ENCODE measurements around the gene SEMA5A. TPM values are rescaled to one million over a fixed set of nuclear protein-coding genes. Genes with fewer than 3 reads are reported as not detected.

The SEMA5A gene
- total and polyA plus RNA-seq, 4 experiments from 2014 or later: 1.1 to 4.5 (median 2.4) TPM

DNA sequence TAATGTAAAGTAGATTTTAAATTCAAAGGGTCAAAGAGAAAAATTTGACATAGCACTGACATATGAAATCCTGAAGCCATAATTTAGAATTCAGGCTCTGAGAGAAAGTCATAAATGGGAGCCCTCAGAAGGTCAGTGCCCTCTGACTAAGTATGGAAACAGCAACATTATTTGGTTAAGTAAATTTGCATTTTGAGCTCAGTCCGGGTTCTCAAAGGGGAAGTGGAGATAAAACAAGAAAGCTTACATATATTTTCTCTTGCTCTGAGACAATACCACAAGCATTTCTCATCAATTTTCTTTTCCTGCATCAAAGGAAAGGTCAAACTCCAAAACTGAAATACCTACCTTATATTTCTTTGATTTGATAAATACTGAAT, 348.0 kb downstream of the SEMA5A start:
- H3K27ac Mint-ChIP-seq: no peak overlapping the region
- peaks cover 0 to 7% (median 2%) of the 10 kb centered on the region in 8 donors for H3K9me3 Mint-ChIP-seq
- CTCF ChIA-PET (ENCODE audit: partially characterized antibody): no interaction called here
- no peak overlapping the region for H3K27ac ChIP-seq (ENCODE audit: low read depth, low read length)
- no peaks in the 10 kb centered on the region for H3K36me3 Mint-ChIP-seq
- no peaks in the 10 kb centered on the region for H3K36me3 ChIP-seq (ENCODE audit: insufficient read depth, low read length)
- H3K27me3 ChIP-seq (ENCODE audit: insufficient read depth, low read length): no peaks in the 10 kb centered on the region
- H3K9me3 ChIP-seq (ENCODE audit: control insufficient read depth in 1 of 2, low read length in 2 of 2): no peaks in the 10 kb centered on the region
- intact Hi-C loops (cut with micrococcal nuclease): no loop called here
- DNase-seq: no peak
- no peaks in the 10 kb centered on the region for H3K27me3 Mint-ChIP-seq
- no peaks in the 10 kb centered on the region for H3K4me1 Mint-ChIP-seq
- H3K4me3 Mint-ChIP-seq: no peak overlapping the region
- POLR2A ChIA-PET (ENCODE audit: partially characterized antibody): no interaction called here
- no peak overlapping the region for H3K4me3 ChIP-seq (ENCODE audit: low read length in 2 of 2)
- no peaks in the 10 kb centered on the region for H3K4me1 ChIP-seq (ENCODE audit: insufficient read depth, low read length)

DNA sequence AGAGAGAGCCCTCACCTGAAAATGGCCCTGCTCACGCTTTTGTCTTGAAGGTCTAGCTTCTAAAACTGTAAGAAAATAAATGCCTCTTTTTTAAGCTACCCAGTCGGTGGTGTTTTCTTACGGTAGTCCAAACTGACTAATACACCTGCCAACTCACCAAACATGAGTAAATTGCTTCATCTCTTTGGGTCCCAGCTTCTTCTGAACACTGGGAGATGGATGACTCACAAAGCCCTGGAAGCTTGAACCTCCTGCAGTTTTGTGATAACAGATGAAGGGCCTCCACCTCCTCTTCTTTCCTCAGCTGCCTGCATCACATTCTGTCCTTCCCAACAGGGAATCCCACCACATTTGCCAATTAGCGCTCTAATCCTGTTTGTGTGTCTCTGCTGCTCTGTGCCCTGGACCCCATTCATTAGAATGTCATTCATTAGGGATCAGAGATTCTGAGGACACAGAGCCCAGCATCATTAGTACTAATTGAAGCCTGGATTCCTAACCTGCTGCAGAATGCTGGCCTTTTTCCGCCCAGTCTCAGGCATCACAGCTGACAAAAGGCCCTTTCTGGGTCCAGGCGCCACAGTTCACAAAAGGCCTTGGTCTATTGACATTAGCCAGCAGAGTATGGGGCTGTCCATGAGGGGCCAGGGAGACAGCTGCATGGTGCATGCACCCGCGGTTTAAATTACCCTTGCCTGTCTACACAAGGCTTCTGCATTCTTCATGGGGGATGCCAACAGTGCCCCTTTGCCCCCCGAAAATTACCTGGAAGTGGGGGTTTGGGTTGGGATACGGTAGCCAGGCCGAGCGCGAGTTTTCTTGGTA, 349.3 kb downstream of the SEMA5A start:
- POLR2A ChIA-PET (ENCODE audit: partially characterized antibody): no interaction called here
- H3K27ac Mint-ChIP-seq: no peak overlapping the region
- H3K9me3 ChIP-seq (ENCODE audit: control insufficient read depth in 1 of 2, low read length in 2 of 2): no peaks in the 10 kb centered on the region
- CTCF ChIA-PET (ENCODE audit: partially characterized antibody): no interaction called here
- DNase-seq: no peak
- intact Hi-C loops (cut with micrococcal nuclease): no loop called here
- H3K27me3 ChIP-seq (ENCODE audit: insufficient read depth, low read length): no peaks in the 10 kb centered on the region
- H3K4me3 ChIP-seq (ENCODE audit: low read length in 2 of 2): no peak overlapping the region
- no peak overlapping the region for H3K27ac ChIP-seq (ENCODE audit: low read depth, low read length)
- H3K36me3 ChIP-seq (ENCODE audit: insufficient read depth, low read length): no peaks in the 10 kb centered on the region
- no peaks in the 10 kb centered on the region for H3K4me1 ChIP-seq (ENCODE audit: insufficient read depth, low read length)
- no peak overlapping the region for H3K4me3 Mint-ChIP-seq
- no peaks in the 10 kb centered on the region for H3K27me3 Mint-ChIP-seq
- H3K9me3 Mint-ChIP-seq: peaks cover 0 to 7% (median 3%) of the 10 kb centered on the region in 8 donors
- no peaks in the 10 kb centered on the region for H3K36me3 Mint-ChIP-seq
- no peaks in the 10 kb centered on the region for H3K4me1 Mint-ChIP-seq

DNA sequence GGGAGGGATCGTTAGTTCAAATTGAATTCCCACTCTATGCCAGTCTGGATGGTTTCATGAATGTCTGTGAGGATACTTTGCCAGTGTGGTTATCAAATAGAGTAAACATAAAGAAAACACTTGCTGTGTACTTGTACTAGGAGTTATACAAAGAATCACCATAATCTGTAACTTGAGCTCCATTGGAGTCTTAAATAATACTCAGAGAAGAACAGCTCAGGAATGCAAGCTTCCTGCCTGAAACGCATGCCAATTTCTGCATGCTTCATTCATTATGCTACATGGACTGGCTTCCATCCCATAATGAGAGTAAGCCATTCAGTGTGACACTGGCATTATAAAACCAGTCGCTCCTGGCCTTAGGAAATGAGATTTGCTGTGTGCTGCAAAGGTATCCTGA, 351.4 kb downstream of the SEMA5A start:
- Mint-ChIP-seq H3K27ac (no peak overlapping the region), H3K9me3 (peaks cover 0 to 6% (median 4%) of the 10 kb centered on the region in 8 donors)

DNA sequence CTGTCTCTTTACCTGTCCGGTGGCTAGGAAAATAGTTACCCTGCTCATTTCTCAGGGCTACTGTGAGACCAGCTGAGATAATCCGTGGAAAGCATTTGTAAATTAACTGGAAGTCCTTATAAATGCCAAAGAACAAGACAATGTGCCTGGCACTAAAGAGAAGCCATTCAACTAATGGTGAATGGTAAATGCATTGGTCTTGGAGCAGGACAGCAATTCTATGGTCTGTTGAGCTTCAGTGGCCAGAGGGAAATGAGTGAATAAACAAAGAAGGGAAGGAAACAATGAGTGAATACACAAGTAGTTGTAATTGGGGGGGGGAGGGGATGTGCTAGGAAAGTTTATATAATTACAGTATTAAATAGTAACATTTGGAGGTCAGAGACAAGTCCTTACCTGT, 353.6 kb downstream of the SEMA5A start:
- no peaks in the 10 kb centered on the region for H3K36me3 Mint-ChIP-seq
- H3K9me3 Mint-ChIP-seq: peaks cover 0 to 8% (median 3%) of the 10 kb centered on the region in 8 donors
- H3K27me3 Mint-ChIP-seq: no peaks in the 10 kb centered on the region
- CTCF ChIA-PET (ENCODE audit: partially characterized antibody): no interaction called here
- H3K36me3 ChIP-seq (ENCODE audit: insufficient read depth, low read length): no peaks in the 10 kb centered on the region
- H3K4me1 Mint-ChIP-seq: no peaks in the 10 kb centered on the region
- no peaks in the 10 kb centered on the region for H3K4me1 ChIP-seq (ENCODE audit: insufficient read depth, low read length)
- H3K4me3 Mint-ChIP-seq: no peak overlapping the region
- H3K27ac Mint-ChIP-seq: no peak overlapping the region
- H3K27me3 ChIP-seq (ENCODE audit: insufficient read depth, low read length): no peaks in the 10 kb centered on the region
- POLR2A ChIA-PET (ENCODE audit: partially characterized antibody): no interaction called here
- H3K27ac ChIP-seq (ENCODE audit: low read depth, low read length): no peak overlapping the region
- H3K4me3 ChIP-seq (ENCODE audit: low read length in 2 of 2): no peak overlapping the region
- DNase-seq: no peak
- H3K9me3 ChIP-seq (ENCODE audit: control insufficient read depth in 1 of 2, low read length in 2 of 2): no peaks in the 10 kb centered on the region
- intact Hi-C loops (cut with micrococcal nuclease): no loop called here

More for the DNA sequence above, 351.4 kb downstream of the SEMA5A start:
- H3K4me3 Mint-ChIP-seq: no peak overlapping the region
- intact Hi-C loops (cut with micrococcal nuclease): no loop called here
- no peak overlapping the region for H3K27ac ChIP-seq (ENCODE audit: low read depth, low read length)
- ChIA-PET CTCF (ENCODE audit: partially characterized antibody) (no interaction called here), POLR2A (ENCODE audit: partially characterized antibody) (no interaction called here)
- no peaks in the 10 kb centered on the region for H3K4me1 Mint-ChIP-seq
- H3K4me1 ChIP-seq (ENCODE audit: insufficient read depth, low read length): no peaks in the 10 kb centered on the region
- no peaks in the 10 kb centered on the region for H3K27me3 Mint-ChIP-seq
- DNase-seq: no peak
- H3K36me3 ChIP-seq (ENCODE audit: insufficient read depth, low read length): no peaks in the 10 kb centered on the region
- H3K27me3 ChIP-seq (ENCODE audit: insufficient read depth, low read length): no peaks in the 10 kb centered on the region
- no peaks in the 10 kb centered on the region for H3K36me3 Mint-ChIP-seq
- no peak overlapping the region for H3K4me3 ChIP-seq (ENCODE audit: low read length in 2 of 2)
- no peaks in the 10 kb centered on the region for H3K9me3 ChIP-seq (ENCODE audit: control insufficient read depth in 1 of 2, low read length in 2 of 2)

DNA sequence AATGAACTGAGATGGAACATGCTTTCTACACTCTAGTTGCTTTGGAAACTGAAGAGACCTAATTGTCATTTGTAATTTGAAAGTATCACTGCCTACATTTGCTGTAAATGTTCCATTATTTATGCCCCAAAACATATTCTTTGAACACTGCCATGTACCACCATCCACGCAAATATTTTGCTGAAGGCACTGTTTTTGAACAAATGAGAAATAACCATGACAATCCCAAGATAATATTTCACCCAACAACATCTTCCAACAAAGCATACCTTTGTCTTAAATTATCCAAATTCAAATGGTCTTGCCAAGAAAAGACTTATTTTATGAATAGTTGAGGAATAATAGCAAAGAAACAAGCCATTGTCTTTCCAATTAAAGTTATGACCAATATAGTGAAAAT, 356.2 kb downstream of the SEMA5A start:
- CTCF ChIA-PET (ENCODE audit: partially characterized antibody): no interaction called here

DNA sequence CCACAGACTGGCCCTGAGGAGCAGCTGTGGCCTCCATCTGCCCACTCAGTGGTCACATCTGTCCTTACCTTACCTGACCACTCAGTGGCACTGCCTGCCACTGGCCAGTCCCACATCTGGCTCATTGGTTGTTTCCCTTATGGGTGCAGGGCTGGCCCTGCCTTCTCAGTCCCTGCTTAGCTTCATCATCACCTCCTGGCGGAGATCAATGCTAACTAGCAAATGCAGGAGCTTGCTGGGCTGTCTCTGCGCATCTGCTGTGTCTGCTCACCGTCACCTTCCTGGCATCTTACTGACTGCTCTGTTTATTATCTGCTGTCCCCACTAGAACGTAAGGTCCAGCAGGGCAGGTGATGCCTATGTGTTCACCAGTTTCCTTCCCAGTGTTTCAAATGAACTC, 356.9 kb downstream of the SEMA5A start:
- no peaks in the 10 kb centered on the region for H3K27me3 ChIP-seq (ENCODE audit: insufficient read depth, low read length)
- Mint-ChIP-seq H3K9me3 (peaks cover 0 to 8% (median 3%) of the 10 kb centered on the region in 8 donors), H3K4me3 (no peak overlapping the region), H3K4me1 (no peaks in the 10 kb centered on the region), H3K27ac (no peak overlapping the region), H3K27me3 (no peaks in the 10 kb centered on the region), H3K36me3 (no peaks in the 10 kb centered on the region)
- no peak overlapping the region for H3K4me3 ChIP-seq (ENCODE audit: low read length in 2 of 2)
- no peaks in the 10 kb centered on the region for H3K36me3 ChIP-seq (ENCODE audit: insufficient read depth, low read length)
- DNase-seq: no peak
- no peaks in the 10 kb centered on the region for H3K9me3 ChIP-seq (ENCODE audit: control insufficient read depth in 1 of 2, low read length in 2 of 2)
- ChIA-PET CTCF (ENCODE audit: partially characterized antibody) (no interaction called here), POLR2A (ENCODE audit: partially characterized antibody) (no interaction called here)
- no peaks in the 10 kb centered on the region for H3K4me1 ChIP-seq (ENCODE audit: insufficient read depth, low read length)
- intact Hi-C loops (cut with micrococcal nuclease): no loop called here
- no peak overlapping the region for H3K27ac ChIP-seq (ENCODE audit: low read depth, low read length)

More for the DNA sequence above, 356.2 kb downstream of the SEMA5A start:
- no peaks in the 10 kb centered on the region for H3K27me3 Mint-ChIP-seq
- no peak overlapping the region for H3K27ac Mint-ChIP-seq
- H3K27ac ChIP-seq (ENCODE audit: low read depth, low read length): no peak overlapping the region
- H3K9me3 Mint-ChIP-seq: peaks cover 0 to 8% (median 3%) of the 10 kb centered on the region in 8 donors
- H3K4me3 ChIP-seq (ENCODE audit: low read length in 2 of 2): no peak overlapping the region
- H3K36me3 ChIP-seq (ENCODE audit: insufficient read depth, low read length): no peaks in the 10 kb centered on the region
- H3K4me1 ChIP-seq (ENCODE audit: insufficient read depth, low read length): no peaks in the 10 kb centered on the region
- DNase-seq: no peak
- intact Hi-C loops (cut with micrococcal nuclease): no loop called here
- H3K36me3 Mint-ChIP-seq: no peaks in the 10 kb centered on the region
- no peaks in the 10 kb centered on the region for H3K27me3 ChIP-seq (ENCODE audit: insufficient read depth, low read length)
- no peaks in the 10 kb centered on the region for H3K9me3 ChIP-seq (ENCODE audit: control insufficient read depth in 1 of 2, low read length in 2 of 2)
- H3K4me1 Mint-ChIP-seq: no peaks in the 10 kb centered on the region
- POLR2A ChIA-PET (ENCODE audit: partially characterized antibody): no interaction called here
- H3K4me3 Mint-ChIP-seq: no peak overlapping the region

DNA sequence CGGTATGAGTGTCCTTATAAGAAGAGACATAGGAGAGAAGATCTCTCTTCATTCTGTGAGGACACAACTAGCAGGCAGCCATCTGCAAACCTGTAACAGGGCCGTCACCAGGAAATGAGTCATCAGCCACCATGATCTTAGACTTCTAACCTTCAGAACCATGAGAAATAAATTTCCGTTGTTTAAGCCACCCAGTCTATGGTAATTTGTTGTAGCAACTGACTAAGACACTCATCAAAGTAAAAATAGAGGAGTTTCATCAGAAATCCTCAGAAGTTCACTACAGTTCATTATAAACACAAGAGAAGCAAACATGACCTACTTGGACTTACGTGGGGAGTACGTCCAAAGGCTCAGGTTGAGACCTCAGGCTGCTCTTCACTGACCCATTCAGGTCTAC, 357.7 kb downstream of the SEMA5A start:
- no peaks in the 10 kb centered on the region for H3K9me3 ChIP-seq (ENCODE audit: control insufficient read depth in 1 of 2, low read length in 2 of 2)
- Mint-ChIP-seq H3K27ac (no peak overlapping the region), H3K4me1 (no peaks in the 10 kb centered on the region)

More for the DNA sequence above, 357.7 kb downstream of the SEMA5A start:
- Mint-ChIP-seq H3K36me3 (no peaks in the 10 kb centered on the region), H3K27me3 (no peaks in the 10 kb centered on the region), H3K4me3 (no peak overlapping the region), H3K9me3 (peaks cover 0 to 8% (median 4%) of the 10 kb centered on the region in 8 donors)
- Histone ChIP-seq H3K27ac (ENCODE audit: low read depth, low read length) (no peak overlapping the region), H3K4me3 (ENCODE audit: low read length in 2 of 2) (no peak overlapping the region), H3K36me3 (ENCODE audit: insufficient read depth, low read length) (no peaks in the 10 kb centered on the region), H3K27me3 (ENCODE audit: insufficient read depth, low read length) (no peaks in the 10 kb centered on the region), H3K4me1 (ENCODE audit: insufficient read depth, low read length) (no peaks in the 10 kb centered on the region)
- intact Hi-C loops (cut with micrococcal nuclease): no loop called here
- POLR2A ChIA-PET (ENCODE audit: partially characterized antibody): no interaction called here
- CTCF ChIA-PET (ENCODE audit: partially characterized antibody): no interaction called here
- no peak for DNase-seq

Measured in CD4-positive, alpha-beta memory T cell (primary cell).